GM21717 (cell line): Measurements from ENCODE around the gene CLHC1.

Experiments used
- ATAC-seq: cut with Tn5 transposase; IDR thresholded peaks from one replicate; pipeline ENCODE4 v1.9.1; 2021; ENCODE audit warnings: mild to moderate bottlenecking, moderate library complexity; ENCODE audit not compliant: unreplicated experiment

CLHC1 gene

DNA sequence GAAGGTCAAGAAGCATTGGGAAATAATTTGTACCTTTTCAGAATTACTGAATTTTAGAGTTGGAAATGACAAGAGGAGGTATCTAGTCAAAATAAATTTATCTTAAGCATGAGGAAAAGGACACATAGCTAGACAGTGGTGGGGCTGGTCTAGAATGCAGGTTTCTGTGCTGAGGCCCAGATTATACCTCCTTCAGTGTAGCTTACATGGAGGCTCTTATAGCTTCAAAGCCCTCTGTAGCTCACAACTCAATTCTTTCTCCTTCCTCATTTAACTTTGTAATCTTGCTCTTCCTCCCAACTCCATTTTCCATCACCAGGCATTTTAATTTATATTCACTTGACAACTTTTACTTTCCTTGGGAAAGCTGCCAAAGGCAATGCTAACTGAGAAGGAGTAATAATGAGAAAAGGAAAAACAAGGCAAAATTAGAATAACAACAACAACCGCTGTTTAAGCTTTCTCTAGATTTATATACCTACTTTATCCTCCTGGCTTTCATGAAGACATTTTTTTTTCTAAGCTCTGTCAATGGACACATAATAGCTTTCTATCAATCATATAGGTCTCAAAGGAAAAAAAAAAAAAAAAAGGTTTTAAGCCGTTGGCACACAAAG, 58.5 kb downstream of the CLHC1 start:
- ATAC-seq: no peak

DNA sequence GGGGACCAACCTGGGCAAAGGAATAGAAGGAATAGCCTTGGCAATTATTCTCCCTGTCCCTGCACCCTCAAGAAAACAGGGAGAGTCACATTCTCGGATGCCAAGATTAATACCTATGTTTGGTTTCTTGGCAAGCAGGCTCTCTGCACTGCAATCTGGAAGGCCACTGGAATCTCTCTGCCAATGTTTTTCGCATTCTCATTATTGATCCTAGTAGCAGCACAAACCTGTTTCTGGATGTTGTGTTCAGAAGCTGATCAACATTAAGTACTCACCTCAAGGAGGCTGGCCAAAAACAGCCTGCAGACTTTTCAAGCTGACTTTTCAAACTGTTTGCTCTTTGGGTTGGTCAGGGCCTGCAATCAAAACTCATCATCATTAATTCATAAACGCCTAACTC, 62.2 kb downstream of the CLHC1 start:
- ATAC-seq: no peak

GRCh38 chr2:55169359-55169758, 62.7 kb downstream of the CLHC1 start:
- no peak for ATAC-seq

- ATAC-seq: peak; percentile 71
These were observed 63.6 kb downstream of the CLHC1 start for GRCh38 chr2:55168221-55169154.

GRCh38 chr2:55165626-55166025, 66.5 kb downstream of the CLHC1 start:
- no peak for ATAC-seq

DNA sequence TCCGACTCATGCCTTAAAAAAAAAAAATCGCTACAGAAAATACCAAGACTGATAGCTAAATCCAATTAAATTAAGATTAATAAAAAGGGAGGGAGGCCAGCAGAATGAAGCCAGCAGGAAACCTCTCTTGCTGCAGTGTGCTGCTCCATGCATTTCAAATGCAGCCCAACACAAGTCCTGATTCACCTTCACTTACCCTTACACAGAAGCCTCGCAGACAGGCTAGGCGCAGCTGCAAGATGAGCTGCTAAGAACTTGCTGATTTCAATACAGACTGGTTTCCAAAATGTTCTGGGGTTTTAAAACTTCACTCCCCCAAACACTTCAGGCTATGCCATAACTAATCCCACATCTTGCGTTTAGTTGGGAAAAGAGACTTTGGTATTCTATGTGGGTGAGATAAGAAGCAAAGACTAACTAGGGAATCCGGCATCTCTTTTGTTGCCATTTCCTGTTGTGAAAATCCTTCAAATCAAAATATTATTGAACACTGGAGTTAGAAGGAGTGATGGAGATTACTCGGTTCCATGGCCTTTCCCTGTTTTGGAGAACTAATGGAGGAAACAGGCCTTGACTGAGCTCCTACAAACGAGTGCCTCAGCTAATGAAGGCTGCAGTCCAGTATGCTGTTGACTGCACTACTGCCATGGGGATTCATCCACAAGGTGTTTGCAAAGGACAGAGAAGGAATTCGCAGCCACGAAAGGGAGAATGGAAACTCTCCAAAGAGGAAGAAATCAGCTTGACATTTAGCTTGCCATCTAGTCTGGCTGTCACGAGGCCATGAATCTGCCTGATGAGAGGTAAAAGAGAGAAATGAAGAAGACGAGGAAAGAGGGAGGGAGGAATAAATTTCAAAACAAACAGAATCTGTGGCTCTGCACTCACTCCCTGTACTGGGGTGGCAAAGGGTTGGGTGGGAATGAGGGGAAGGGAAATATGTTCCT, 67.3 kb downstream of the CLHC1 start:
- ATAC-seq: no peak

DNA sequence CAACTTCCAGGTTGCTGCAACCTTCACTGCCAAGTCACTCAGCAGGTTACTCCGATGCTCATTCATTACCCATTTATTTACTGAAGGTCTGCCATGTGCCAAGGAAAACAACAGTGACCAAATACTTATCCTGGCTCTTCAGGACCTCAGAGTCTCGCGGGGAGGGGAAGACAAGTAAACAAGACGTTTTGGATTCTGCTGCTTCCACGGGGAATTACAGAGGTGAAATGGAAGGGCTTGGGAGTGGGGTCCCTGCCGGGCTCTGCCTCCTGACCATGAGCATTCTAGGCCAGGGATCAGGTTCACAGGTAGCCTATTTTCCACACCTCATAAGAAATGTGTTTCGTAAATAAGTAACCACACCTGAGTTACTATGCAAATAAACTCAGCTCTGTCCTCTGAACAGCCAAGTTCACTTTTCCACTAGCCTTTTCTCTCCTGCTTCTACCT, 68.1 kb downstream of the CLHC1 start:
- no peak for ATAC-seq

- no peak for ATAC-seq
These were observed 68.8 kb downstream of the CLHC1 start for GRCh38 chr2:55163274-55163721.

- no peak for ATAC-seq
These were observed 69.6 kb downstream of the CLHC1 start for GRCh38 chr2:55162284-55163006.

GRCh38 chr2:55161295-55162210, 70.5 kb downstream of the CLHC1 start:
- ATAC-seq: no peak

DNA sequence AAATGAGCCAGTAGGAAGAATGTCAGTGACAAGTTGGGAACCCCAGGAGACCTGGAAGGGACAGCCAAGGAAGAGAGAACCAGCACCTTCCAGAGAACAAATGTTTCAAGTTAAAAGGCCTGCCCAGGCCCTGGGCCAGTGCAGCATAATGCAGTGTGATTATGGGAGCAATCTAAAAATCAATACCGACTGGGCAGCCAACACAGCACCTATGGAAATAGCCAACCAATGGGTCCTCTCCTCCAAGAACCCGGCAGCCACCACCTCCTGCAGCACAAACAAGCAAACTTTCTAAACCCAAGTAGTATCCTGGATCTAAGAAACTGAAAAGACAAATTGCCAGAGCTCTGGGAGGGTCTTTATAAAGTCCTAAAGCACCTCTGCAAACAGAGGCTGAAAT, 71.7 kb downstream of the CLHC1 start:
- ATAC-seq: no peak

DNA sequence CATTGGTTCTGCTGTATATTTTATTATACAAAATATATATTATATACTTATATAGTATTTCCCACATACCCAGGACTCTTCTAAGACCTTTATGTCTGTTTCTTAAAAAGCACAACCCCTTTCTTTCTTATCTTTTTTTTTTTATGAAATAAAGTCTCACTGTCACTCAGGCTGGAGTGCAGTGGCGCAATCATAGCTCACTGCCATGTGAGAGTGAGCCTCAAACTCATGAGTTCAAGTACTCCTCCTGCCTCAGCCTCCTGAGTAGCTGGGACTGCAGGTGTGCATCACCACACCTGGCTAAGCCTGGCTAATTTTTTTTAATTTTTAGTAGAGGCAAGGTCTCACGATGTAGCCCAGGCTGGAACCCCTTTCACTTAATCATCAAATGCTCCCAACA, 72.3 kb downstream of the CLHC1 start:
- no peak for ATAC-seq

DNA sequence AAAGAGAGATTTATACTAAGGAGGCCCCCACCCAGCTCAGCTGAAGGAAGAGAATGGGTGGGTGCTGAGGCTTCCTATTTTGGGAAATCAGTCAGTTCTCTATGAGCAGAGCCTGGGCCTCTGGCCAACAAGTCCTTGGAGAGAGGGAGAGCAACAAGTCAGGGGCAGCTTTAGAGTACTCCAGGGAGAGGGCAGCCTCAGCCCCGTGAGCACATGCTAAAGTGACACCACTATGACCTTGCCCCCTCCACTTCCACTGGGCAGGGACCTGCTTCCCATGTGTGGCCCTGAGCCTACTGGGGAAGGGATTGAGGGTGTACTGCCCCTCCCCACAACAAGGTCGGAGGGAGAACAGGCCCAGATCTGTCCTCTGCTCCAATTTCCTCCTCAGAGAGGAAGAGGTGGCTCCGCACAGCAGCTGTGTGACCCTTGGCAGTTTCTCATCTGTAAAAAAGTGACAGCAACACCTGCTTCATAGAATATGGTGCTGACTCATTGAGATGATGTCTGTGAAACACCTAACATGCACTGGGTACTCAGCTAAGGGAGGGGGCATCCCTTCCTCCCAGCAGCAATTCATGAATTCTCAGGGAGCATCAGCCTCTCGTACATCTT, 72.9 kb downstream of the CLHC1 start:
- no peak for ATAC-seq

DNA sequence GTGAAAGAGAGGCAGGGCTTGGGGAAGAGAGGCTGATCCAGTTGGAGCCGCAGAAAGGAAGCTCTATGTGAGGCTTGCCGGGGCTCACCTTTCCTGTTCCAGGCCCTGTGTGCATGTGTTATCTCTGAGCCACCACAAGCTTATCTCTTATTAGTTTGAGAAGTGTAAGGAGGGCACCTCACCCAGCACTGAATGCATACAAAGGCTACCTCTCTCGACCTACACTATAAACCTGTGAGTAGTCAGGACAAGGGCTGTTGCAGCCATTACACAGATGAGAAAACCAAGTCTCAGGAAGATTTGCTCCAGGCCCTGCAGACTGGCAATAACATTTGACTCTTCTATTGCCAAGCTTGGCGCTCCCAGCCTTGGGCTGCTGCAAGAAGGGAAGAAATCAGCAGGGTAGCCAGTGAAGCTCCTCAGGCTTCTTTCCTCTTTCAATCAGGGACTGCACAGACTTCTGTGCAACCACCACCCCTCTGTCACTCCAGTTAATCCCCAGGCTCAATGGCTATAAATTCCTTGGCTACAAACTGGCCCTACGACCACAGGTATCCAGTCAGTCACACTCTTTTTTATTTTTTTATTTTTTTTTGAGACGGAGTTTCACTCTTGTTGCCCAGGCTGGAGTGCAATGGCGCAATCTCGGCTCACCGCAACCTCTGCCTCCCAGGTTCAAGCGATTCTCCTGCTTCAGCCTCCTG, 73.8 kb downstream of the CLHC1 start:
- ATAC-seq: no peak

- peak; percentile 47 for ATAC-seq
These were observed 74.6 kb downstream of the CLHC1 start for GRCh38 chr2:55157474-55157884.

DNA sequence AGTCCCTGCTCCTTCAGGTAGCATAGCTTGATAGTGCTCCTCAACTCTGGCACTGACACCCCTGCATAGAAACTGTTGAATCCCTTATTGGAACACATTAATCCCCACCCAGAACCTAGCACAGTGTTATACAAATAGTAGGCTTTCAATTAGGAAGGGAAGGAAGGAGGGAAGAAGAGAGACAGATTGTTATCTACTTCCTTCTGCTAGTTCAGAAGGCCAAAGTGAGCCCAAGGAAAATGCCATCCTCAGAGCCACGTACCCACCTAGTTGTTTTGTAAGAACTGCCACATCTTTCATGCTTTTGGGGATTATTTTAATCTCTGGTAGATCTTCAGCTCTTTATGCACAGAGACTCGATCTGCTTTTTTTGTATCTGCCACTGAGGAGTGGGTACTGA, 75.1 kb downstream of the CLHC1 start:
- ATAC-seq: no peak

GRCh38 chr2:55156326-55156725, 75.8 kb downstream of the CLHC1 start:
- no peak for ATAC-seq

- no peak for ATAC-seq
These were observed 76.3 kb downstream of the CLHC1 start for GRCh38 chr2:55155764-55156281.
